GM23338 (cell line): ENCODE data around the gene ZNF229. TPM values are rescaled to one million over a fixed set of nuclear protein-coding genes. Genes with fewer than 3 reads are reported as not detected.

Source experiments
- ATAC-seq: fragments of 200-7000 bp; cut with Tn5 transposase; 3 replicates; pipeline ENCODE4 v1.9.1; 2020
- DNase-seq: peaks from one replicate; pipeline ENCODE4 v3.0.0-alpha.2; 2015; ENCODE audit warnings: low spot score
- H2AFZ ChIP-seq: fragments of 200-600 bp; sonication (generic); 2 replicates; pipeline ENCODE4 v1.8.0; 2016; ENCODE audit warnings: antibody characterized with exemption, mild to moderate bottlenecking, moderate library complexity
- H3F3A ChIP-seq: fragments of 200-600 bp; sonication (generic); replicated peaks from 2 replicates; pipeline ENCODE4 v1.8.0; 2017; ENCODE audit warnings: antibody characterized with exemption, mixed run types, low read depth
- H3K27ac ChIP-seq: fragments of 200-600 bp; sonication (generic); 2 replicates; pipeline ENCODE4 v1.6.1; 2016; ENCODE audit warnings: low read depth
- H3K27me3 ChIP-seq: fragments of 200-600 bp; sonication (generic); 2 replicates; pipeline ENCODE4 v1.8.0; 2016; ENCODE audit warnings: mild to moderate bottlenecking, mixed run types, moderate library complexity; ENCODE audit not compliant: insufficient read depth
- H3K36me3 ChIP-seq: fragments of 200-600 bp; sonication (generic); 2 replicates; pipeline ENCODE4 v1.8.0; 2016; ENCODE audit warnings: mild to moderate bottlenecking; ENCODE audit not compliant: insufficient read depth
- H3K4me1 ChIP-seq: fragments of 200-600 bp; sonication (generic); 2 replicates; pipeline ENCODE4 v1.8.0; 2016; ENCODE audit warnings: mild to moderate bottlenecking, moderate library complexity; ENCODE audit not compliant: insufficient read depth
- H3K4me2 ChIP-seq: fragments of 200-600 bp; sonication (generic); 2 replicates; pipeline ENCODE4 v1.7.1; 2017; ENCODE audit warnings: mixed run types
- H3K4me3 ChIP-seq: fragments of 200-600 bp; sonication (generic); 2 replicates; pipeline ENCODE4 v1.6.1; 2016; ENCODE audit warnings: mixed run types
- H3K79me2 ChIP-seq: fragments of 200-600 bp; sonication (generic); replicated peaks from 2 replicates; pipeline ENCODE4 v1.8.0; 2017; ENCODE audit warnings: mild to moderate bottlenecking; ENCODE audit not compliant: insufficient read depth
- H3K9me2 ChIP-seq: fragments of 200-600 bp; sonication (generic); 2 replicates; pipeline ENCODE4 v1.8.0; 2017; ENCODE audit not compliant: insufficient read depth
- H4K20me1 ChIP-seq: fragments of 200-600 bp; sonication (generic); replicated peaks from 2 replicates; pipeline ENCODE4 v1.8.0; 2017; ENCODE audit warnings: mild to moderate bottlenecking; ENCODE audit not compliant: insufficient read depth
- H3K27ac Mint-ChIP-seq: 2 replicates; pipeline ENCODE4 v1.8.0; 2020; ENCODE audit warnings: inconsistent platforms, mild to moderate bottlenecking, moderate library complexity, mixed read lengths
- H3K27me3 Mint-ChIP-seq: 3 replicates; pipeline ENCODE4 v1.8.0; 2022; ENCODE audit warnings: low read depth, mild to moderate bottlenecking, moderate library complexity, mixed read lengths, inconsistent platforms; ENCODE audit not compliant: insufficient read depth, poor library complexity
- H3K36me3 Mint-ChIP-seq: 3 replicates; pipeline ENCODE4 v1.8.0; 2021; ENCODE audit warnings: low read depth, mild to moderate bottlenecking, inconsistent platforms, moderate library complexity, mixed read lengths
- H3K4me1 Mint-ChIP-seq: 3 replicates; pipeline ENCODE4 v1.8.0; 2020; ENCODE audit warnings: mild to moderate bottlenecking, inconsistent platforms, mixed read lengths
- H3K4me3 Mint-ChIP-seq: 3 replicates; pipeline ENCODE4 v1.8.0; 2021; ENCODE audit warnings: moderate library complexity, mild to moderate bottlenecking, inconsistent platforms, mixed read lengths
- H3K9me3 Mint-ChIP-seq: 3 replicates; pipeline ENCODE4 v1.8.0; 2020; ENCODE audit warnings: moderate library complexity, mild to moderate bottlenecking, inconsistent platforms, mixed read lengths
- CREB1 ChIP-seq: fragments of 250-450 bp; sonication (Bioruptor Pico); IDR thresholded peaks from 2 replicates; pipeline ENCODE4 v1.5.0; 2020; ENCODE audit warnings: low read depth, mild to moderate bottlenecking, moderate library complexity
- EZH2 ChIP-seq: fragments of 200-600 bp; sonication (generic); IDR thresholded peaks from one replicate; pipeline ENCODE4 v1.8.0; 2017; ENCODE audit warnings: antibody characterized with exemption, mild to moderate bottlenecking, low read depth; ENCODE audit not compliant: unreplicated experiment
- EZH2phosphoT487 ChIP-seq: fragments of 200-600 bp; sonication (generic); IDR thresholded peaks from one replicate; pipeline ENCODE4 v1.8.1; 2018; ENCODE audit warnings: antibody characterized with exemption; ENCODE audit not compliant: unreplicated experiment
- JUNB ChIP-seq: IDR thresholded peaks from one replicate; pipeline ENCODE4 v1.6.1; 2016; ENCODE audit warnings: antibody characterized with exemption; ENCODE audit not compliant: unreplicated experiment
- NANOG ChIP-seq: IDR thresholded peaks from 2 replicates; pipeline ENCODE4 v1.6.1; 2016; ENCODE audit warnings: antibody characterized with exemption, borderline replicate concordance
- POLR2AphosphoS5 ChIP-seq: IDR thresholded peaks from 2 replicates; pipeline ENCODE4 v1.6.1; 2016; ENCODE audit warnings: antibody characterized with exemption, low read depth
- STAT1 ChIP-seq: IDR thresholded peaks from one replicate; pipeline ENCODE4 v1.6.1; 2016; ENCODE audit warnings: antibody characterized with exemption; ENCODE audit not compliant: unreplicated experiment
- ZNF114 ChIP-seq: fragments of 250-450 bp; sonication (Bioruptor Pico); IDR thresholded peaks from 2 replicates; pipeline ENCODE4 v1.5.0; 2020; ENCODE audit warnings: mild to moderate bottlenecking, moderate library complexity
- ZNF331 ChIP-seq: fragments of 250-450 bp; sonication (Bioruptor Pico); IDR thresholded peaks from 2 replicates; pipeline ENCODE4 v1.5.0; 2020; ENCODE audit warnings: low read depth, mild to moderate bottlenecking, moderate library complexity
- polyA plus RNA-seq: library from polyadenylated mRNA; unstranded; fragments of >200 nt; fragmentation: Nextera tagmentation; extraction: Ambion mirVana; gene quantifications from 2 replicates; pipeline ENCODE4 v1.2.1, GENCODE V29; 2016
- total RNA-seq: library from RNA; depleted of rRNA; stranded (reverse); fragments of >200 nt; shearing (Covaris generic); gene quantifications from 2 replicates; pipeline ENCODE4 v1.2.3, GENCODE V29; 2014
- TF ChIP-seq, protein P1 (sequence below), 2 experiments: fragments of 200-600 bp in 1 of 2; sonication (generic) in 1 of 2; conservative IDR thresholded peaks; 2 replicates each; pipeline versions ENCODE4 v1.5.1 to v1.6.1; 2016 to 2017; ENCODE audit warnings: antibody characterized with exemption in 2 of 2, low read depth in 2 of 2, mild to moderate bottlenecking in 2 of 2, moderate library complexity in 1 of 2
- TF ChIP-seq, protein P2 (sequence below): IDR thresholded peaks from one replicate; pipeline ENCODE4 v1.6.1; 2018; ENCODE audit warnings: antibody characterized with exemption; ENCODE audit not compliant: unreplicated experiment
- TF ChIP-seq, protein P3 (sequence below): fragments of 250-450 bp; sonication (Bioruptor Pico); IDR thresholded peaks from 2 replicates; pipeline ENCODE4 v1.5.0; 2020; ENCODE audit warnings: mild to moderate bottlenecking, moderate library complexity
- TF ChIP-seq, protein P4 (sequence below): IDR thresholded peaks from 2 replicates; pipeline ENCODE4 v1.6.1; 2016; ENCODE audit warnings: antibody characterized with exemption

The ZNF229 gene
- total and polyA plus RNA-seq, 2 experiments from 2014 or later: 2.6 to 5.2 TPM

DNA sequence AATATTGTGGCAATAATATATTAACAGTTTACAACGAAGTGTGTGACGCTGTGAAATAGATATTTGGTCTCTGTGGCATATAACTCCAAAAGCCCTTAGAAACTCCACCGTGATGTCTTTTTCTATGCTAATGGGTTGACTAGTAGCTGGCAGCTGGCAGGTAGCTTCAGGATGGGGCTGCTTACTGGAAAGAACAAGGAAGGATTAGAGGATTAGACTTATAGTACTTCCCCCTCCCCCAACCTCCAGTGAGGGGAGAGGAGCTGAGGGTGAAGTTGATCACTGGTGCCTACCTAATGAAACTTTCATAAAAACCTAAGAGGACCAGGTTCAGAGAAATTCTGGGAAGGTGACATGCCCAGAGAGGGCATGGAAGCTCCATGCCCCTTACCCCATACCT, 9.8 kb downstream of the ZNF229 start:
- Histone ChIP-seq H3K4me1 (no peaks in the 10 kb centered on the region), H3K36me3 (peaks cover 7% of the 10 kb centered on the region; the same call in 1 of the 2 replicates), H3K4me3 (no peak overlapping the region), H3K79me2 (no peaks in the 10 kb centered on the region), H3K9me2 (0 out of 2 replicates have a peak, but pooled peaks cover 5% of the 10 kb centered on the region), H2AFZ (no peak overlapping the region), H3K27ac (no peak overlapping the region), H3K4me2 (no peak overlapping the region), H3K27me3 (no peaks in the 10 kb centered on the region), H4K20me1 (0 out of 2 replicates have a peak, but pooled peaks cover 3% of the 10 kb centered on the region), H3F3A (no peaks in the 10 kb centered on the region)
- Mint-ChIP-seq H3K4me1 (no peaks in the 10 kb centered on the region), H3K27ac (no peak overlapping the region), H3K4me3 (no peak overlapping the region), H3K9me3 (peaks cover 47% of the 10 kb centered on the region), H3K27me3 (no peaks in the 10 kb centered on the region), H3K36me3 (peaks cover 88% of the 10 kb centered on the region)
- DNase-seq: no peak
- TF ChIP-seq EZH2: no peak
- no peak for TF ChIP-seq STAT1
- TF ChIP-seq ZNF331 (CRISPR knock-in tag): no peak
- TF ChIP-seq, protein P1, sequence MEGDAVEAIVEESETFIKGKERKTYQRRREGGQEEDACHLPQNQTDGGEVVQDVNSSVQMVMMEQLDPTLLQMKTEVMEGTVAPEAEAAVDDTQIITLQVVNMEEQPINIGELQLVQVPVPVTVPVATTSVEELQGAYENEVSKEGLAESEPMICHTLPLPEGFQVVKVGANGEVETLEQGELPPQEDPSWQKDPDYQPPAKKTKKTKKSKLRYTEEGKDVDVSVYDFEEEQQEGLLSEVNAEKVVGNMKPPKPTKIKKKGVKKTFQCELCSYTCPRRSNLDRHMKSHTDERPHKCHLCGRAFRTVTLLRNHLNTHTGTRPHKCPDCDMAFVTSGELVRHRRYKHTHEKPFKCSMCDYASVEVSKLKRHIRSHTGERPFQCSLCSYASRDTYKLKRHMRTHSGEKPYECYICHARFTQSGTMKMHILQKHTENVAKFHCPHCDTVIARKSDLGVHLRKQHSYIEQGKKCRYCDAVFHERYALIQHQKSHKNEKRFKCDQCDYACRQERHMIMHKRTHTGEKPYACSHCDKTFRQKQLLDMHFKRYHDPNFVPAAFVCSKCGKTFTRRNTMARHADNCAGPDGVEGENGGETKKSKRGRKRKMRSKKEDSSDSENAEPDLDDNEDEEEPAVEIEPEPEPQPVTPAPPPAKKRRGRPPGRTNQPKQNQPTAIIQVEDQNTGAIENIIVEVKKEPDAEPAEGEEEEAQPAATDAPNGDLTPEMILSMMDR (conservative IDR thresholded peaks at IDR 0.05; ENCODE audit: low read depth in 2 of 2): no peak
- TF ChIP-seq, protein P2, sequence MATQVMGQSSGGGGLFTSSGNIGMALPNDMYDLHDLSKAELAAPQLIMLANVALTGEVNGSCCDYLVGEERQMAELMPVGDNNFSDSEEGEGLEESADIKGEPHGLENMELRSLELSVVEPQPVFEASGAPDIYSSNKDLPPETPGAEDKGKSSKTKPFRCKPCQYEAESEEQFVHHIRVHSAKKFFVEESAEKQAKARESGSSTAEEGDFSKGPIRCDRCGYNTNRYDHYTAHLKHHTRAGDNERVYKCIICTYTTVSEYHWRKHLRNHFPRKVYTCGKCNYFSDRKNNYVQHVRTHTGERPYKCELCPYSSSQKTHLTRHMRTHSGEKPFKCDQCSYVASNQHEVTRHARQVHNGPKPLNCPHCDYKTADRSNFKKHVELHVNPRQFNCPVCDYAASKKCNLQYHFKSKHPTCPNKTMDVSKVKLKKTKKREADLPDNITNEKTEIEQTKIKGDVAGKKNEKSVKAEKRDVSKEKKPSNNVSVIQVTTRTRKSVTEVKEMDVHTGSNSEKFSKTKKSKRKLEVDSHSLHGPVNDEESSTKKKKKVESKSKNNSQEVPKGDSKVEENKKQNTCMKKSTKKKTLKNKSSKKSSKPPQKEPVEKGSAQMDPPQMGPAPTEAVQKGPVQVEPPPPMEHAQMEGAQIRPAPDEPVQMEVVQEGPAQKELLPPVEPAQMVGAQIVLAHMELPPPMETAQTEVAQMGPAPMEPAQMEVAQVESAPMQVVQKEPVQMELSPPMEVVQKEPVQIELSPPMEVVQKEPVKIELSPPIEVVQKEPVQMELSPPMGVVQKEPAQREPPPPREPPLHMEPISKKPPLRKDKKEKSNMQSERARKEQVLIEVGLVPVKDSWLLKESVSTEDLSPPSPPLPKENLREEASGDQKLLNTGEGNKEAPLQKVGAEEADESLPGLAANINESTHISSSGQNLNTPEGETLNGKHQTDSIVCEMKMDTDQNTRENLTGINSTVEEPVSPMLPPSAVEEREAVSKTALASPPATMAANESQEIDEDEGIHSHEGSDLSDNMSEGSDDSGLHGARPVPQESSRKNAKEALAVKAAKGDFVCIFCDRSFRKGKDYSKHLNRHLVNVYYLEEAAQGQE: no peak
- no peak for TF ChIP-seq JUNB
- TF ChIP-seq NANOG: no peak
- TF ChIP-seq, protein P3, sequence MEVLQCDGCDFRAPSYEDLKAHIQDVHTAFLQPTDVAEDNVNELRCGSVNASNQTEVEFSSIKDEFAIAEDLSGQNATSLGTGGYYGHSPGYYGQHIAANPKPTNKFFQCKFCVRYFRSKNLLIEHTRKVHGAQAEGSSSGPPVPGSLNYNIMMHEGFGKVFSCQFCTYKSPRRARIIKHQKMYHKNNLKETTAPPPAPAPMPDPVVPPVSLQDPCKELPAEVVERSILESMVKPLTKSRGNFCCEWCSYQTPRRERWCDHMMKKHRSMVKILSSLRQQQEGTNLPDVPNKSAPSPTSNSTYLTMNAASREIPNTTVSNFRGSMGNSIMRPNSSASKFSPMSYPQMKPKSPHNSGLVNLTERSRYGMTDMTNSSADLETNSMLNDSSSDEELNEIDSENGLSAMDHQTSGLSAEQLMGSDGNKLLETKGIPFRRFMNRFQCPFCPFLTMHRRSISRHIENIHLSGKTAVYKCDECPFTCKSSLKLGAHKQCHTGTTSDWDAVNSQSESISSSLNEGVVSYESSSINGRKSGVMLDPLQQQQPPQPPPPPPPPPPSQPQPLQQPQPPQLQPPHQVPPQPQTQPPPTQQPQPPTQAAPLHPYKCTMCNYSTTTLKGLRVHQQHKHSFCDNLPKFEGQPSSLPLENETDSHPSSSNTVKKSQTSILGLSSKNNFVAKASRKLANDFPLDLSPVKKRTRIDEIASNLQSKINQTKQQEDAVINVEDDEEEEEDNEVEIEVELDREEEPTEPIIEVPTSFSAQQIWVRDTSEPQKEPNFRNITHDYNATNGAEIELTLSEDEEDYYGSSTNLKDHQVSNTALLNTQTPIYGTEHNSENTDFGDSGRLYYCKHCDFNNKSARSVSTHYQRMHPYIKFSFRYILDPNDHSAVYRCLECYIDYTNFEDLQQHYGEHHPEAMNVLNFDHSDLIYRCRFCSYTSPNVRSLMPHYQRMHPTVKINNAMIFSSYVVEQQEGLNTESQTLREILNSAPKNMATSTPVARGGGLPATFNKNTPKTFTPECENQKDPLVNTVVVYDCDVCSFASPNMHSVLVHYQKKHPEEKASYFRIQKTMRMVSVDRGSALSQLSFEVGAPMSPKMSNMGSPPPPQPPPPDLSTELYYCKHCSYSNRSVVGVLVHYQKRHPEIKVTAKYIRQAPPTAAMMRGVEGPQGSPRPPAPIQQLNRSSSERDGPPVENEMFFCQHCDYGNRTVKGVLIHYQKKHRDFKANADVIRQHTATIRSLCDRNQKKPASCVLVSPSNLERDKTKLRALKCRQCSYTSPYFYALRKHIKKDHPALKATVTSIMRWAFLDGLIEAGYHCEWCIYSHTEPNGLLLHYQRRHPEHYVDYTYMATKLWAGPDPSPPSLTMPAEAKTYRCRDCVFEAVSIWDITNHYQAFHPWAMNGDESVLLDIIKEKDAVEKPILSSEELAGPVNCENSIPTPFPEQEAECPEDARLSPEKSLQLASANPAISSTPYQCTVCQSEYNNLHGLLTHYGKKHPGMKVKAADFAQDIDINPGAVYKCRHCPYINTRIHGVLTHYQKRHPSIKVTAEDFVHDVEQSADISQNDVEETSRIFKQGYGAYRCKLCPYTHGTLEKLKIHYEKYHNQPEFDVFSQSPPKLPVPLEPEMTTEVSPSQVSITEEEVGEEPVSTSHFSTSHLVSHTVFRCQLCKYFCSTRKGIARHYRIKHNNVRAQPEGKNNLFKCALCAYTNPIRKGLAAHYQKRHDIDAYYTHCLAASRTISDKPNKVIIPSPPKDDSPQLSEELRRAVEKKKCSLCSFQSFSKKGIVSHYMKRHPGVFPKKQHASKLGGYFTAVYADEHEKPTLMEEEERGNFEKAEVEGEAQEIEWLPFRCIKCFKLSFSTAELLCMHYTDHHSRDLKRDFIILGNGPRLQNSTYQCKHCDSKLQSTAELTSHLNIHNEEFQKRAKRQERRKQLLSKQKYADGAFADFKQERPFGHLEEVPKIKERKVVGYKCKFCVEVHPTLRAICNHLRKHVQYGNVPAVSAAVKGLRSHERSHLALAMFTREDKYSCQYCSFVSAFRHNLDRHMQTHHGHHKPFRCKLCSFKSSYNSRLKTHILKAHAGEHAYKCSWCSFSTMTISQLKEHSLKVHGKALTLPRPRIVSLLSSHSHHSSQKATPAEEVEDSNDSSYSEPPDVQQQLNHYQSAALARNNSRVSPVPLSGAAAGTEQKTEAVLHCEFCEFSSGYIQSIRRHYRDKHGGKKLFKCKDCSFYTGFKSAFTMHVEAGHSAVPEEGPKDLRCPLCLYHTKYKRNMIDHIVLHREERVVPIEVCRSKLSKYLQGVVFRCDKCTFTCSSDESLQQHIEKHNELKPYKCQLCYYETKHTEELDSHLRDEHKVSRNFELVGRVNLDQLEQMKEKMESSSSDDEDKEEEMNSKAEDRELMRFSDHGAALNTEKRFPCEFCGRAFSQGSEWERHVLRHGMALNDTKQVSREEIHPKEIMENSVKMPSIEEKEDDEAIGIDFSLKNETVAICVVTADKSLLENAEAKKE (CRISPR knock-in tag): no peak
- TF ChIP-seq, protein P4, sequence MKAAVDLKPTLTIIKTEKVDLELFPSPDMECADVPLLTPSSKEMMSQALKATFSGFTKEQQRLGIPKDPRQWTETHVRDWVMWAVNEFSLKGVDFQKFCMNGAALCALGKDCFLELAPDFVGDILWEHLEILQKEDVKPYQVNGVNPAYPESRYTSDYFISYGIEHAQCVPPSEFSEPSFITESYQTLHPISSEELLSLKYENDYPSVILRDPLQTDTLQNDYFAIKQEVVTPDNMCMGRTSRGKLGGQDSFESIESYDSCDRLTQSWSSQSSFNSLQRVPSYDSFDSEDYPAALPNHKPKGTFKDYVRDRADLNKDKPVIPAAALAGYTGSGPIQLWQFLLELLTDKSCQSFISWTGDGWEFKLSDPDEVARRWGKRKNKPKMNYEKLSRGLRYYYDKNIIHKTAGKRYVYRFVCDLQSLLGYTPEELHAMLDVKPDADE: no peak
- no peak for TF ChIP-seq POLR2AphosphoS5
- no peak for TF ChIP-seq EZH2phosphoT487
- TF ChIP-seq CREB1 (CRISPR knock-in tag): no peak
- TF ChIP-seq ZNF114: no peak
- ATAC-seq: no peak
